Esophagus squamous epithelium (tissue), 5 donors: ENCODE measurements around the gene IDUA. TPM values are rescaled to one million over a fixed set of nuclear protein-coding genes. Genes with fewer than 3 reads are reported as not detected.

Experiments
- DNase-seq: peaks from one replicate; lab custom pipeline; 2025; lab: John Stamatoyannopoulos, UW
- H3K27ac ChIP-seq, 4 donors: fragments of 200-600 bp; sonication (generic); one replicate each; pipeline ENCODE4 v1.5.1; 2016 to 2019; ENCODE audit warnings: mild to moderate bottlenecking in 1 of 4
- H3K27me3 ChIP-seq, 4 donors: fragments of 200-600 bp; sonication (generic); 1 replicate in 3 of 4; 2 replicates in 1 of 4; pipeline versions ENCODE4 v1.5.1 to v1.6.0; 2017 to 2021; ENCODE audit warnings: antibody characterized with exemption in 1 of 4
- H3K36me3 ChIP-seq, 3 donors: fragments of 200-600 bp; sonication (generic); one replicate each; pipeline ENCODE4 v1.5.1; 2016 to 2019
- H3K4me1 ChIP-seq, 3 donors: fragments of 200-600 bp; sonication (generic); one replicate each; pipeline ENCODE4 v1.5.1; 2017 to 2019
- H3K4me3 ChIP-seq, 4 donors: fragments of 200-600 bp; sonication (generic); 1 replicate in 3 of 4; 2 replicates in 1 of 4; pipeline ENCODE4 v1.5.1; 2016 to 2019; ENCODE audit warnings: mild to moderate bottlenecking in 2 of 4, moderate library complexity in 1 of 4
- H3K9me3 ChIP-seq, 3 donors: fragments of 200-600 bp; sonication (generic); one replicate each; pipeline ENCODE4 v1.5.1; 2016 to 2019
- CTCF ChIP-seq, 6 experiments: fragments of 450-650 bp in 4 of 6; fragments of 200-600 bp in 2 of 6; sonication (generic) in 2 of 6; IDR thresholded peaks; one replicate each; pipeline ENCODE4 v1.5.1; 2016 to 2019; ENCODE audit warnings: antibody characterized with exemption in 6 of 6, mild to moderate bottlenecking in 4 of 6, moderate library complexity in 4 of 6
- POLR2A ChIP-seq, 4 donors: fragments of 450-650 bp; IDR thresholded peaks; one replicate each; pipeline ENCODE4 v1.6.1; 2017; ENCODE audit warnings: antibody characterized with exemption in 4 of 4, mild to moderate bottlenecking in 4 of 4, moderate library complexity in 3 of 4
- WGBS, 2 donors: methylation state at CpG; one replicate each; pipeline ENCODE4 v1.1.5; 2018; 5-methylcytosine and 5-hydroxymethylcytosine counted together
- intact Hi-C: fragments of 100-400 bp; cut with DNase I; formaldehyde crosslinking; loops from one replicate; pipeline ENCODE4 v1.15.0; 2022
- total RNA-seq, 4 donors: library from RNA; depleted of rRNA; stranded (reverse); fragments of >200 nt; gene quantifications; one replicate each; pipeline ENCODE4 v1.1.0, GENCODE V29; 2016
- donor health status: DM: yes; HTN: yes; CAD: no.

Gene IDUA
- total RNA-seq, 4 donors from 2014 or later = 4.3 to 20.5 (median 14.1) TPM

DNA sequence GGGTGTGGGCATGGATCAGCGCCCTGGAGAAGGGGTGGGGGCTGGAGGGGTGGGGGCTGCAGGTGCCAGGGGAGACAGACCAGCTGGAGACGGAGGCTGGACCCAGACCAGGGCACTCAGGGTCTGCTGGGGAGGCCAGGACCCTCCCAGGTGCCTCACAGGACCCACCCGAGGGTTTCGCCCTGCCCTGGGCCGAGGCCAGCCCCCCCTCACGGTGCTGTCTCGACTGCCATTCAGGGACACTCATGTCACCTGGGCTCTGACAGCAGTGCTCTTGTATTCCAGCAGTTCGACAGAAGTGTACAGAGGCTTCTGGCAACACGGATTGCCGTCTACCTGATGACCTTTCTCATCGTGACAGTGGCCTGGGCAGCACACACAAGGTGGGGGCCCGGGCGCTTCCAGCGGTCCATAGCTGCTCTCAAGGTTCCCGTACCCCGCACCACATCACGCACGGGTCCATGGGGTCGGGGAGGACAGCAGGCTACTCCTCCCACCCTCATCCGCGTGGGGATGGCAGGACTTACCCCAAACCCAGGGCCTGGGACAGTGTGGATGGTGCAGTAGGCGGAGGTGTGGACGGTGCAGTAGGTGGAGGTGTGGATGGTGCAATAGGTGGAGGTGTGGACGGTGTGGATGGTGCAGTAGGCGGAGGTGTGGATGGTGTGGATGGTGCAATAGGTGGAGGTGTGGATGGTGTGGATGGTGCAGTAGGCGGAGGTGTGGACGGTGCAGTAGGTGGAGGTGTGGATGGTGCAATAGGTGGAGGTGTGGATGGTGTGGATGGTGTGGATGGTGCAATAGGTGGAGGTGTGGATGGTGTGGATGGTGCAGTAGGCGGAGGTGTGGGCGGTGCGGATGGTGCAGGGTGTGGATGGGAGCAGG, 36.5 kb upstream of the IDUA start:
- no peak for DNase-seq
- intact Hi-C loops = no loop called here
- no peak overlapping the region for H3K27ac ChIP-seq
- no peaks in the 10 kb centered on the region for H3K27me3 ChIP-seq
- no peak overlapping the region for H3K4me3 ChIP-seq
- H3K4me1 ChIP-seq = peaks cover 0 to 7% (median 6%) of the 10 kb centered on the region in 3 donors
- H3K36me3 ChIP-seq = peaks cover 0 to 38% (median 0%) of the 10 kb centered on the region in 3 donors
- H3K9me3 ChIP-seq = no peaks in the 10 kb centered on the region
- TF ChIP-seq CTCF (IDR thresholded peaks at IDR 0.05) = no peak
- TF ChIP-seq POLR2A (IDR thresholded peaks at IDR 0.05) = no peak
- WGBS, 2 donors = 86 to 90% methylated on average over 9 to 17 of the region's 30 CpGs

- 75 to 90% methylated on average over 5 to 6 of the region's 7 CpGs for WGBS, 2 donors
- no peaks in the 10 kb centered on the region for H3K27me3 ChIP-seq
- peaks cover 0 to 45% (median 0%) of the 10 kb centered on the region in 3 donors for H3K36me3 ChIP-seq
- intact Hi-C loops = no loop called here
- no peak for TF ChIP-seq CTCF (IDR thresholded peaks at IDR 0.05)
- TF ChIP-seq POLR2A (IDR thresholded peaks at IDR 0.05) = no peak
- no peaks in the 10 kb centered on the region for H3K9me3 ChIP-seq
- H3K4me3 ChIP-seq = no peak overlapping the region
- DNase-seq = no peak
- H3K27ac ChIP-seq = no peak overlapping the region
- peaks cover 0 to 7% (median 6%) of the 10 kb centered on the region in 3 donors for H3K4me1 ChIP-seq
These were observed 35.7 kb upstream of the IDUA start for GRCh38 chr4:951186-951585.

DNA sequence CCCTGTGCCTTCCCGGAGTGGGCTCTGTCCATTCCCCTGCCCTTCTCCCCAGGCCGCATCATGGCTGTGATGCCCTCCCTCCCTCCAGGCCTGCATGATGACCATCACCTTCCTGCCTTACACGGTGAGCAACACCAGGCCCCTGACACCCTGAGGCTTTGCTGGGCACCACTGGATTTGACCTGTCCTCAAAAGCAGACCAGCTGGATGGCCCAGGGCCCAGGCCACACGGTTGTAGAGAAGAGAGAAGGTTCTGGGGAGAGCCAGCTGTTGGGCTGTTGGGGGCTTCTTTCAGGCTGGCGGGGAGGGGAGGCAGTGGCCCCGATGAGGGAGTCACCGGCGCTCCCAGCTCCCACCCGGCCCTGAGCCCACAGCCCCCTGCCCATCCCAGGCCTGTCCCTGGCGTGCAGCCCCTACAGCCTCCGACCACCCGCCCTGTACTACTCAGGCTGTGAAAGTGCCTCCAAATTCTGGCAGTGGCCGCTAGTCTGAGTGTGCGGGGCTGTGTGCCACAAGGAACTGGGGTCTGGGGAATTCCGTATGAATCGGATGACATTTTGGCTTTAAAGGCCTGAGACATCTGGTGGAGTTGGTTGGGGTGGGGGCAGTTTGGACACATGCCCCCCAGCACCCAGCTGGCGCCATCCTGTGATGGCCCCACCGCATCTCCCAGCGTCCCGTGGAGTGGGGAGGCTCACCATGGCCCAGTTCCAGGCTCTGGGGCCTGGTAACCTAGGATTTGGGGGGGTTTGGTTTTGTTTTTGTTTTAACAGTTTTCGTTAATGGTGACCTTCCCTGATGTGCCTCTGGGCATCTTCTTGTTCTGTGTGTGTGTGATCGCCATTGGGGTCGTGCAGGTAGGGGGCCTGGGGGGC, 35.0 kb upstream of the IDUA start:
- no peak for DNase-seq
- TF ChIP-seq POLR2A (IDR thresholded peaks at IDR 0.05) = no peak
- TF ChIP-seq CTCF (IDR thresholded peaks at IDR 0.05) = no peak
- Histone ChIP-seq H3K4me3 (no peak overlapping the region), H3K27me3 (no peaks in the 10 kb centered on the region), H3K27ac (no peak overlapping the region), H3K4me1 (peaks cover 0 to 3% (median 2%) of the 10 kb centered on the region in 3 donors), H3K36me3 (peaks cover 0 to 46% (median 0%) of the 10 kb centered on the region in 3 donors), H3K9me3 (no peaks in the 10 kb centered on the region)
- 81 to 86% methylated on average over 7 to 13 of the region's 23 CpGs for WGBS, 2 donors
- intact Hi-C loops = no loop called here

- TF ChIP-seq POLR2A (IDR thresholded peaks at IDR 0.05) = no peak
- no peak for TF ChIP-seq CTCF (IDR thresholded peaks at IDR 0.05)
- Histone ChIP-seq H3K27me3 (no peaks in the 10 kb centered on the region), H3K4me1 (no peaks in the 10 kb centered on the region), H3K36me3 (peaks cover 0 to 58% (median 4%) of the 10 kb centered on the region in 3 donors), H3K27ac (no peak overlapping the region), H3K4me3 (no peak overlapping the region), H3K9me3 (no peaks in the 10 kb centered on the region)
- DNase-seq = no peak
- WGBS, 2 donors = 93 to 100% methylated on average over 2 to 18 of the region's 28 CpGs
- intact Hi-C loops = no loop called here
These were observed 33.8 kb upstream of the IDUA start for GRCh38 chr4:952881-953573.
